GM20431 (cell line): ENCODE measurements around the gene IP6K1.
"Not testable (repeated sequence)": the region's sequence is repeated elsewhere in the genome, so short reads cannot be mapped to it uniquely, and the experiment has no call there.

ENCODE experiments used
- in situ Hi-C: fragments of 300-500 bp; cut with MseI, MboI; formaldehyde crosslinking; loops from one replicate; pipeline ENCODE4 v1.15.0; 2020; ENCODE audit warnings: low sequenced_read_pairs; ENCODE audit not compliant: unreplicated experiment

Gene IP6K1

GRCh38 chr3:49695350-49696015 is 90.9 kb downstream of the IP6K1 start:
- in situ Hi-C loops: not testable (repeated sequence)

- in situ Hi-C loops: not testable (repeated sequence)
Measured at GRCh38 chr3:49694409-49695070, 91.8 kb downstream of the IP6K1 start.

- in situ Hi-C loops: not testable (repeated sequence)
Measured at GRCh38 chr3:49691481-49691880, 94.9 kb downstream of the IP6K1 start.

GRCh38 chr3:49690856-49691255 is 95.5 kb downstream of the IP6K1 start:
- in situ Hi-C loops: not testable (repeated sequence)

GRCh38 chr3:49689908-49690624 is 96.3 kb downstream of the IP6K1 start:
- in situ Hi-C loops: not testable (repeated sequence)

GRCh38 chr3:49689046-49689907 is 97.1 kb downstream of the IP6K1 start, which contains the start of the genes MST1 and RNF123:
Gene MST1 (minus strand): TSS chr3:49689474. CDS start chr3:49688691, 783 bp downstream.
Gene RNF123 (plus strand): TSS chr3:49689557. CDS start chr3:49691166, 1,609 bp downstream.
- in situ Hi-C loops: no loop called here

- in situ Hi-C loops: not testable (repeated sequence)
Measured at GRCh38 chr3:49688338-49689045, 97.8 kb downstream of the IP6K1 start.

GRCh38 chr3:49687424-49687795 is 98.9 kb downstream of the IP6K1 start:
- in situ Hi-C loops: not testable (repeated sequence)

- in situ Hi-C loops: not testable (repeated sequence)
Measured at GRCh38 chr3:49686769-49687423, 99.4 kb downstream of the IP6K1 start.

- in situ Hi-C loops: not testable (repeated sequence)
Measured at GRCh38 chr3:49686346-49686745, 100.0 kb downstream of the IP6K1 start.

GRCh38 chr3:49685846-49686245 is 100.5 kb downstream of the IP6K1 start:
- in situ Hi-C loops: not testable (repeated sequence)

- in situ Hi-C loops: not testable (repeated sequence)
Measured at GRCh38 chr3:49685103-49685502, 101.2 kb downstream of the IP6K1 start.

GRCh38 chr3:49684453-49684852 is 101.9 kb downstream of the IP6K1 start:
- in situ Hi-C loops: not testable (repeated sequence)

- in situ Hi-C loops: no loop called here
Measured at GRCh38 chr3:49683162-49683561, 103.2 kb downstream of the IP6K1 start.

- in situ Hi-C loops: no loop called here
Measured at GRCh38 chr3:49681543-49681942, 104.8 kb downstream of the IP6K1 start.

GRCh38 chr3:49681232-49681522 is 105.2 kb downstream of the IP6K1 start:
- in situ Hi-C loops: no loop called here

- in situ Hi-C loops: no loop called here
Measured at GRCh38 chr3:49680493-49681231, 105.7 kb downstream of the IP6K1 start.

GRCh38 chr3:49675912-49676311 is 110.4 kb downstream of the IP6K1 start:
- in situ Hi-C loops: no loop called here
